Astrocyte (in vitro differentiated cells and primary cell): Measurements from ENCODE around the gene EYS. TPM values are rescaled to one million over a fixed set of nuclear protein-coding genes. Genes with fewer than 3 reads are reported as not detected.
"Not testable (repeated sequence)": the region's sequence is repeated elsewhere in the genome, so short reads cannot be mapped to it uniquely, and the experiment has no call there.

Source experiments
- DNase-seq: peaks from one replicate; pipeline ENCODE4 v3.0.0-alpha.2; 2010; ENCODE audit warnings: low read depth
- FAIRE-seq: peaks from 2 replicates; lab custom pipeline; 2011; peaks lifted over from hg19 to GRCh38; lab: Jason Lieb, UNC
- H2AFZ ChIP-seq: 2 replicates; pipeline ENCODE4 v1.6.0; 2012; ENCODE audit warnings: low read depth, low read length, inconsistent platforms
- H3K27ac ChIP-seq: 2 replicates; pipeline ENCODE4 v1.5.1; 2011; ENCODE audit warnings: low read depth, low read length, inconsistent platforms
- H3K27me3 ChIP-seq: 2 replicates; pipeline ENCODE4 v1.6.0; 2011; ENCODE audit warnings: low read length, inconsistent platforms; ENCODE audit not compliant: insufficient read depth
- H3K36me3 ChIP-seq: 2 replicates; pipeline ENCODE4 v1.5.1; 2011; ENCODE audit warnings: low read length, inconsistent platforms; ENCODE audit not compliant: insufficient read depth
- H3K4me1 ChIP-seq: 2 replicates; pipeline ENCODE4 v1.5.1; 2011; ENCODE audit warnings: low read length, inconsistent platforms; ENCODE audit not compliant: insufficient read depth
- H3K4me2 ChIP-seq: 2 replicates; pipeline ENCODE4 v1.6.0; 2012; ENCODE audit warnings: low read length, inconsistent platforms
- H3K4me3 ChIP-seq: 2 replicates; pipeline ENCODE4 v1.5.1; 2011; ENCODE audit warnings: low read depth, mild to moderate bottlenecking, low read length, inconsistent platforms; ENCODE audit not compliant: insufficient read depth
- H3K79me2 ChIP-seq: 2 replicates; pipeline ENCODE4 v1.6.0; 2012; ENCODE audit warnings: mild to moderate bottlenecking, low read length, inconsistent platforms; ENCODE audit not compliant: insufficient read depth
- H3K9ac ChIP-seq: 2 replicates; pipeline ENCODE4 v1.6.0; 2012; ENCODE audit warnings: mild to moderate bottlenecking, low read length, inconsistent platforms
- H3K9me3 ChIP-seq: 2 replicates; pipeline ENCODE4 v1.5.1; 2012; ENCODE audit warnings: low read depth, mild to moderate bottlenecking, low read length, inconsistent platforms; ENCODE audit not compliant: insufficient read depth
- H4K20me1 ChIP-seq: 2 replicates; pipeline ENCODE4 v1.6.0; 2012; ENCODE audit warnings: low read length, inconsistent platforms; ENCODE audit not compliant: insufficient read depth
- H3K27ac Mint-ChIP-seq: one replicate; pipeline ENCODE4 v1.8.0; 2021; ENCODE audit warnings: mild to moderate bottlenecking, mixed read lengths; ENCODE audit not compliant: unreplicated experiment
- H3K27me3 Mint-ChIP-seq: one replicate; pipeline ENCODE4 v1.8.0; 2021; ENCODE audit warnings: low read depth, mixed read lengths; ENCODE audit not compliant: unreplicated experiment
- H3K36me3 Mint-ChIP-seq: one replicate; pipeline ENCODE4 v1.8.0; 2021; ENCODE audit warnings: low read depth, mixed read lengths; ENCODE audit not compliant: unreplicated experiment
- H3K4me1 Mint-ChIP-seq: one replicate; pipeline ENCODE4 v1.8.0; 2021; ENCODE audit warnings: low read depth, mixed read lengths; ENCODE audit not compliant: unreplicated experiment
- H3K4me3 Mint-ChIP-seq: one replicate; pipeline ENCODE4 v1.8.0; 2021; ENCODE audit warnings: mild to moderate bottlenecking, moderate library complexity, mixed read lengths; ENCODE audit not compliant: unreplicated experiment
- H3K9me3 Mint-ChIP-seq: one replicate; pipeline ENCODE4 v1.8.0; 2021; ENCODE audit warnings: mild to moderate bottlenecking, mixed read lengths; ENCODE audit not compliant: unreplicated experiment
- CTCF ChIP-seq: IDR thresholded peaks from 2 replicates; pipeline ENCODE4 v1.5.1; 2011; ENCODE audit warnings: low read depth, mild to moderate bottlenecking, inconsistent platforms, low read length, moderate library complexity; ENCODE audit not compliant: insufficient read depth
- EZH2 ChIP-seq: IDR thresholded peaks from 2 replicates; pipeline ENCODE4 v1.6.1; 2012; ENCODE audit warnings: mild to moderate bottlenecking, low read length, inconsistent platforms; ENCODE audit not compliant: insufficient read depth
- total RNA-seq: library from RNA; stranded (reverse); gene quantifications from 2 replicates; pipeline ENCODE4 v1.2.1, GENCODE V29; 2021

Gene EYS
- total RNA-seq, 1 donor from 2014 or later = 0.16 TPM

- TF ChIP-seq CTCF = no peak
- TF ChIP-seq EZH2 = no peak
- Histone ChIP-seq H3K79me2 (no peaks in the 10 kb centered on the region), H2AFZ (no peak overlapping the region), H3K4me3 (no peak overlapping the region), H4K20me1 (no peaks in the 10 kb centered on the region), H3K4me2 (no peak overlapping the region), H3K27me3 (no peaks in the 10 kb centered on the region), H3K4me1 (no peaks in the 10 kb centered on the region), H3K27ac (no peak overlapping the region), H3K9ac (no peak overlapping the region), H3K9me3 (peaks cover 6% of the 10 kb centered on the region), H3K36me3 (no peaks in the 10 kb centered on the region)
- no peak overlapping the region for H3K27ac Mint-ChIP-seq
- DNase-seq = no peak
- no peak overlapping the region for H3K4me3 Mint-ChIP-seq
- no peaks in the 10 kb centered on the region for H3K27me3 Mint-ChIP-seq
- H3K9me3 Mint-ChIP-seq = no peaks in the 10 kb centered on the region
- no peaks in the 10 kb centered on the region for H3K36me3 Mint-ChIP-seq
- no peaks in the 10 kb centered on the region for H3K4me1 Mint-ChIP-seq
- no peak for FAIRE-seq
Observed at GRCh38 chr6:65637289-65638046, 69.6 kb downstream of the EYS start.

GRCh38 chr6:65633501-65633900, 73.5 kb downstream of the EYS start:
- H3K9ac ChIP-seq = no peak overlapping the region
- H3K36me3 ChIP-seq = no peaks in the 10 kb centered on the region
- Mint-ChIP-seq H3K4me1 (no peaks in the 10 kb centered on the region), H3K9me3 (peaks cover 2% of the 10 kb centered on the region), H3K36me3 (no peaks in the 10 kb centered on the region), H3K4me3 (no peak overlapping the region), H3K27ac (no peak overlapping the region), H3K27me3 (no peaks in the 10 kb centered on the region)
- no peaks in the 10 kb centered on the region for H3K79me2 ChIP-seq
- TF ChIP-seq CTCF (no peak), EZH2 (no peak)
- no peak overlapping the region for H3K27ac ChIP-seq
- no peak overlapping the region for H2AFZ ChIP-seq
- no peak overlapping the region for H3K4me3 ChIP-seq
- no peaks in the 10 kb centered on the region for H3K27me3 ChIP-seq
- H3K9me3 ChIP-seq = peaks cover 6% of the 10 kb centered on the region
- FAIRE-seq (no peak), DNase-seq (no peak)
- H4K20me1 ChIP-seq = no peaks in the 10 kb centered on the region
- no peak overlapping the region for H3K4me2 ChIP-seq
- H3K4me1 ChIP-seq = no peaks in the 10 kb centered on the region

GRCh38 chr6:65631711-65632110, 75.3 kb downstream of the EYS start:
- Histone ChIP-seq H3K4me3 (no peak overlapping the region), H3K4me1 (no peaks in the 10 kb centered on the region), H3K9me3 (no peaks in the 10 kb centered on the region), H4K20me1 (no peaks in the 10 kb centered on the region), H3K36me3 (no peaks in the 10 kb centered on the region), H3K27ac (no peak overlapping the region), H3K9ac (no peak overlapping the region), H3K4me2 (no peak overlapping the region), H2AFZ (no peak overlapping the region), H3K27me3 (no peaks in the 10 kb centered on the region), H3K79me2 (no peaks in the 10 kb centered on the region)
- TF ChIP-seq EZH2 (no peak), CTCF (no peak)
- H3K9me3 Mint-ChIP-seq = peaks cover 4% of the 10 kb centered on the region
- FAIRE-seq = no peak
- H3K27me3 Mint-ChIP-seq = no peaks in the 10 kb centered on the region
- no peak overlapping the region for H3K27ac Mint-ChIP-seq
- H3K4me1 Mint-ChIP-seq = no peaks in the 10 kb centered on the region
- DNase-seq = no peak
- no peak overlapping the region for H3K4me3 Mint-ChIP-seq
- no peaks in the 10 kb centered on the region for H3K36me3 Mint-ChIP-seq

- H2AFZ ChIP-seq, H3K27me3 Mint-ChIP-seq, H3K4me1 ChIP-seq, DNase-seq, H3K4me3 Mint-ChIP-seq, H3K4me1 Mint-ChIP-seq, H3K27ac ChIP-seq, H3K9ac ChIP-seq, H3K27ac Mint-ChIP-seq, H3K27me3 ChIP-seq, H3K4me3 ChIP-seq, H4K20me1 ChIP-seq, H3K36me3 ChIP-seq, FAIRE-seq, H3K36me3 Mint-ChIP-seq, H3K9me3 Mint-ChIP-seq, H3K4me2 ChIP-seq, H3K9me3 ChIP-seq, H3K79me2 ChIP-seq: not testable (repeated sequence)
Observed at GRCh38 chr6:65627434-65627999, 79.5 kb downstream of the EYS start.
